Astrocyte (in vitro differentiated cells and primary cell): ENCODE data around the gene FXR1. TPM values are rescaled to one million over a fixed set of nuclear protein-coding genes. Genes with fewer than 3 reads are reported as not detected.

Source experiments
- DNase-seq: peaks from one replicate; pipeline ENCODE4 v3.0.0-alpha.2; 2010; ENCODE audit warnings: low read depth
- FAIRE-seq: peaks from 2 replicates; lab custom pipeline; 2011; peaks lifted over from hg19 to GRCh38; lab: Jason Lieb, UNC
- H2AFZ ChIP-seq: 2 replicates; pipeline ENCODE4 v1.6.0; 2012; ENCODE audit warnings: low read depth, low read length, inconsistent platforms
- H3K27ac ChIP-seq: 2 replicates; pipeline ENCODE4 v1.5.1; 2011; ENCODE audit warnings: low read depth, low read length, inconsistent platforms
- H3K27me3 ChIP-seq: 2 replicates; pipeline ENCODE4 v1.6.0; 2011; ENCODE audit warnings: low read length, inconsistent platforms; ENCODE audit not compliant: insufficient read depth
- H3K36me3 ChIP-seq: 2 replicates; pipeline ENCODE4 v1.5.1; 2011; ENCODE audit warnings: low read length, inconsistent platforms; ENCODE audit not compliant: insufficient read depth
- H3K4me1 ChIP-seq: 2 replicates; pipeline ENCODE4 v1.5.1; 2011; ENCODE audit warnings: low read length, inconsistent platforms; ENCODE audit not compliant: insufficient read depth
- H3K4me2 ChIP-seq: 2 replicates; pipeline ENCODE4 v1.6.0; 2012; ENCODE audit warnings: low read length, inconsistent platforms
- H3K4me3 ChIP-seq: 2 replicates; pipeline ENCODE4 v1.5.1; 2011; ENCODE audit warnings: low read depth, mild to moderate bottlenecking, low read length, inconsistent platforms; ENCODE audit not compliant: insufficient read depth
- H3K79me2 ChIP-seq: 2 replicates; pipeline ENCODE4 v1.6.0; 2012; ENCODE audit warnings: mild to moderate bottlenecking, low read length, inconsistent platforms; ENCODE audit not compliant: insufficient read depth
- H3K9ac ChIP-seq: 2 replicates; pipeline ENCODE4 v1.6.0; 2012; ENCODE audit warnings: mild to moderate bottlenecking, low read length, inconsistent platforms
- H3K9me3 ChIP-seq: 2 replicates; pipeline ENCODE4 v1.5.1; 2012; ENCODE audit warnings: low read depth, mild to moderate bottlenecking, low read length, inconsistent platforms; ENCODE audit not compliant: insufficient read depth
- H4K20me1 ChIP-seq: 2 replicates; pipeline ENCODE4 v1.6.0; 2012; ENCODE audit warnings: low read length, inconsistent platforms; ENCODE audit not compliant: insufficient read depth
- H3K27ac Mint-ChIP-seq: one replicate; pipeline ENCODE4 v1.8.0; 2021; ENCODE audit warnings: mild to moderate bottlenecking, mixed read lengths; ENCODE audit not compliant: unreplicated experiment
- H3K27me3 Mint-ChIP-seq: one replicate; pipeline ENCODE4 v1.8.0; 2021; ENCODE audit warnings: low read depth, mixed read lengths; ENCODE audit not compliant: unreplicated experiment
- H3K36me3 Mint-ChIP-seq: one replicate; pipeline ENCODE4 v1.8.0; 2021; ENCODE audit warnings: low read depth, mixed read lengths; ENCODE audit not compliant: unreplicated experiment
- H3K4me1 Mint-ChIP-seq: one replicate; pipeline ENCODE4 v1.8.0; 2021; ENCODE audit warnings: low read depth, mixed read lengths; ENCODE audit not compliant: unreplicated experiment
- H3K4me3 Mint-ChIP-seq: one replicate; pipeline ENCODE4 v1.8.0; 2021; ENCODE audit warnings: mild to moderate bottlenecking, moderate library complexity, mixed read lengths; ENCODE audit not compliant: unreplicated experiment
- H3K9me3 Mint-ChIP-seq: one replicate; pipeline ENCODE4 v1.8.0; 2021; ENCODE audit warnings: mild to moderate bottlenecking, mixed read lengths; ENCODE audit not compliant: unreplicated experiment
- CTCF ChIP-seq: IDR thresholded peaks from 2 replicates; pipeline ENCODE4 v1.5.1; 2011; ENCODE audit warnings: low read depth, mild to moderate bottlenecking, inconsistent platforms, low read length, moderate library complexity; ENCODE audit not compliant: insufficient read depth
- EZH2 ChIP-seq: IDR thresholded peaks from 2 replicates; pipeline ENCODE4 v1.6.1; 2012; ENCODE audit warnings: mild to moderate bottlenecking, low read length, inconsistent platforms; ENCODE audit not compliant: insufficient read depth
- total RNA-seq: library from RNA; stranded (reverse); gene quantifications from 2 replicates; pipeline ENCODE4 v1.2.1, GENCODE V29; 2021

Gene FXR1
- total RNA-seq, 1 donor from 2014 or later: 173 TPM

- H3K27me3 ChIP-seq: no peaks in the 10 kb centered on the region
- peaks cover 100% of the 10 kb centered on the region for H3K79me2 ChIP-seq
- H3K4me3 ChIP-seq: no peak overlapping the region
- no peak overlapping the region for H2AFZ ChIP-seq
- H3K4me1 ChIP-seq: peaks cover 13% of the 10 kb centered on the region
- H3K27ac Mint-ChIP-seq: no peak overlapping the region
- H3K4me2 ChIP-seq: no peak overlapping the region
- H3K9me3 ChIP-seq: no peaks in the 10 kb centered on the region
- TF ChIP-seq EZH2 (no peak), CTCF (no peak)
- no peak overlapping the region for H3K9ac ChIP-seq
- FAIRE-seq (no peak), DNase-seq (no peak)
- no peaks in the 10 kb centered on the region for H3K27me3 Mint-ChIP-seq
- H3K36me3 ChIP-seq: peaks cover 5% of the 10 kb centered on the region
- no peak overlapping the region for H3K4me3 Mint-ChIP-seq
- H3K4me1 Mint-ChIP-seq: peaks cover 20% of the 10 kb centered on the region
- no peak overlapping the region for H3K27ac ChIP-seq
- no peaks in the 10 kb centered on the region for H3K9me3 Mint-ChIP-seq
- H4K20me1 ChIP-seq: peaks cover 96% of the 10 kb centered on the region
- no peaks in the 10 kb centered on the region for H3K36me3 Mint-ChIP-seq
These were observed 6.1 kb downstream of the FXR1 start for GRCh38 chr3:180918542-180918941.

- Mint-ChIP-seq H3K9me3 (no peaks in the 10 kb centered on the region), H3K36me3 (no peaks in the 10 kb centered on the region), H3K27ac (no peak overlapping the region), H3K27me3 (no peaks in the 10 kb centered on the region), H3K4me1 (peaks cover 14% of the 10 kb centered on the region), H3K4me3 (no peak overlapping the region)
- H3K36me3 ChIP-seq: peaks cover 3% of the 10 kb centered on the region
- no peak overlapping the region for H3K9ac ChIP-seq
- peaks cover 97% of the 10 kb centered on the region for H4K20me1 ChIP-seq
- H3K27me3 ChIP-seq: no peaks in the 10 kb centered on the region
- H2AFZ ChIP-seq: no peak overlapping the region
- H3K4me3 ChIP-seq: no peak overlapping the region
- no peaks in the 10 kb centered on the region for H3K9me3 ChIP-seq
- no peak overlapping the region for H3K27ac ChIP-seq
- H3K4me2 ChIP-seq: no peak overlapping the region
- TF ChIP-seq EZH2 (no peak), CTCF (no peak)
- H3K4me1 ChIP-seq: no peaks in the 10 kb centered on the region
- DNase-seq (no peak), FAIRE-seq (no peak)
- peaks cover 99% of the 10 kb centered on the region for H3K79me2 ChIP-seq
These were observed 9.8 kb downstream of the FXR1 start for GRCh38 chr3:180922242-180922641.

GRCh38 chr3:180923561-180923960, 11.1 kb downstream of the FXR1 start:
- Histone ChIP-seq H3K9ac (no peak overlapping the region), H3K4me3 (no peak overlapping the region), H3K4me1 (no peaks in the 10 kb centered on the region), H3K79me2 (peaks cover 99% of the 10 kb centered on the region), H3K4me2 (no peak overlapping the region), H4K20me1 (peaks cover 95% of the 10 kb centered on the region), H3K9me3 (no peaks in the 10 kb centered on the region), H2AFZ (no peak overlapping the region), H3K27me3 (no peaks in the 10 kb centered on the region), H3K27ac (no peak overlapping the region), H3K36me3 (peaks cover 3% of the 10 kb centered on the region)
- Mint-ChIP-seq H3K27ac (no peak overlapping the region), H3K27me3 (no peaks in the 10 kb centered on the region), H3K36me3 (no peaks in the 10 kb centered on the region), H3K4me1 (peaks cover 16% of the 10 kb centered on the region), H3K9me3 (no peaks in the 10 kb centered on the region), H3K4me3 (no peak overlapping the region)
- TF ChIP-seq EZH2 (no peak), CTCF (no peak)
- no peak for DNase-seq
- no peak for FAIRE-seq
